Adrenal gland (tissue), 5 donors: Measurements from ENCODE around the gene PPP1R12A.

Experiments used
- CTCF ChIP-seq, 6 experiments: fragments of 450-650 bp in 4 of 6; fragments of 200-600 bp in 2 of 6; sonication (generic) in 1 of 6; IDR thresholded peaks; 1 replicate in 5 of 6; 2 replicates in 1 of 6; pipeline versions ENCODE4 v1.5.1 to v1.8.0; 2016 to 2021; ENCODE audit warnings: antibody characterized with exemption in 6 of 6, mild to moderate bottlenecking in 2 of 6, moderate library complexity in 1 of 6
- POLR2A ChIP-seq, 2 donors: fragments of 450-650 bp; IDR thresholded peaks; one replicate each; pipeline ENCODE4 v1.6.1; 2017; ENCODE audit warnings: antibody characterized with exemption in 2 of 2, mild to moderate bottlenecking in 2 of 2, moderate library complexity in 1 of 2
- donor health status: DM: no; HTN: no; CAD: no.

DNA sequence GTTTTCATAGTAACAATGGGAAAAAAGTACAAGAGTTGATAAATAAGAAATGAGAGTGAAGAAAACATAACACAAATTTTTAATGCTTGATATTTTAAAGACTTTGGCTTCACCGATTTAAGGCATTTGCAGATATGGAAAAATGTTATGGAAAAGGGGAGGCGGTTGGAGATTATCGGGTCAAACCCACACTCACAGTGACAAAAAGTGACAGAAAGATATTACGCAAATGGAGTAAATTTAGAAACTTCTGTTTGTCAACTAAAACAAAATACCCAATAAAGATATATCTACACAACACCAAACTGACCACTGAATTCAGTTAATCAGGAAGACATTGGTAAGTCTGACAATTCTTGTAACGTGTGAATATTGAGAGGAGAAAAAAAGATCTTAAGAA lies 2.5 kb downstream of the PPP1R12A start:
- no peak for TF ChIP-seq CTCF (IDR thresholded peaks at IDR 0.05)
- no peak for TF ChIP-seq POLR2A (IDR thresholded peaks at IDR 0.05)
